ENCODE results near the gene SCRT2.

DNA sequence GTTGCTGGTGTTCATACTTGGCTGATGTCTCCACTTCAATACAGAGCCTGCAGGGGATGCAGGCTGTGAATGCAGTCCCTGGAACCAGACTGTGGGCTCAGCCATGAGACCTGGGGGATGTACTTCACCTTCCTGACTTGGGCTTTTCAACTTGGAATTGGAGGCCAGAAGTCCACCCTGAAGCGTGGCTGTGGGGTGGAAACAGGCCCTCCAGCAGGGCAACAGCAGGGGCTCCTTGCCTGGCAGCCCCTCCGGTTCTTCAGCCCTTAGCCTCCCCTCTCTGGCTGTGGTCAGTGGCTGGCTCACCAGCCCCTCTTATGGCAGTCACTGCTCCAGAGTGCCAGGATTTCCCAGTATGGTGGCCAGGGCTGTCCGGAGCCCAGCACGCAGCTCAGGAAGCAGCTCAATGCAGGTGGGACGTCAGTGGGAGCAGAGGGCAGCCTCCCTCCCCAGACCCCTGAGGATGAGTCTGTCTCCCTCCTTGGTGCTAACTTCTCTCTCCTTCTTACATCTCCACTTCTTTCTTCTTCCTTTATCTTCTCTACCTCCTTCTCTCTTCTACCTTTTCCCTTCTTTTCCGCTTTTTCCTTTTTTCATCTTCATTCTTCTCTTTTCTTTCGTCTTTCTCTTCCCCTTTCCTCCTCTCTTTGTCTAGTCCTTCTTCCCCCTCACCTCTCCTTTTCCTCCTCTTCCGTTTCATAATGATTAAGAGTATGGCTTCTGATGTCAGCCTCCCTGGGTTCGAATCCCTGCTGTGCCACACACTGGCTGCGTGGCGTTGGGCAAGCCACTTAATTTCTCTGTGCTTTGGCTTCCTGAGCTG lies 47.4 kb upstream of the SCRT2 start:
- TF ChIP-seq, protein P1, sequence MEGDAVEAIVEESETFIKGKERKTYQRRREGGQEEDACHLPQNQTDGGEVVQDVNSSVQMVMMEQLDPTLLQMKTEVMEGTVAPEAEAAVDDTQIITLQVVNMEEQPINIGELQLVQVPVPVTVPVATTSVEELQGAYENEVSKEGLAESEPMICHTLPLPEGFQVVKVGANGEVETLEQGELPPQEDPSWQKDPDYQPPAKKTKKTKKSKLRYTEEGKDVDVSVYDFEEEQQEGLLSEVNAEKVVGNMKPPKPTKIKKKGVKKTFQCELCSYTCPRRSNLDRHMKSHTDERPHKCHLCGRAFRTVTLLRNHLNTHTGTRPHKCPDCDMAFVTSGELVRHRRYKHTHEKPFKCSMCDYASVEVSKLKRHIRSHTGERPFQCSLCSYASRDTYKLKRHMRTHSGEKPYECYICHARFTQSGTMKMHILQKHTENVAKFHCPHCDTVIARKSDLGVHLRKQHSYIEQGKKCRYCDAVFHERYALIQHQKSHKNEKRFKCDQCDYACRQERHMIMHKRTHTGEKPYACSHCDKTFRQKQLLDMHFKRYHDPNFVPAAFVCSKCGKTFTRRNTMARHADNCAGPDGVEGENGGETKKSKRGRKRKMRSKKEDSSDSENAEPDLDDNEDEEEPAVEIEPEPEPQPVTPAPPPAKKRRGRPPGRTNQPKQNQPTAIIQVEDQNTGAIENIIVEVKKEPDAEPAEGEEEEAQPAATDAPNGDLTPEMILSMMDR (IDR thresholded peaks at IDR 0.05): no peak
- no peak for TF ChIP-seq ZFX (IDR thresholded peaks at IDR 0.05; ENCODE audit: borderline replicate concordance)

All from 22Rv1 (cell line).